DND-41 (cell line): ENCODE measurements around the gene MAB21L2.

ENCODE experiments used
- CTCF ChIP-seq: IDR thresholded peaks from 2 replicates; pipeline ENCODE4 v1.5.1; 2012; ENCODE audit warnings: borderline replicate concordance, low read length, moderate library complexity, mild to moderate bottlenecking; ENCODE audit not compliant: poor library complexity, severe bottlenecking; ENCODE audit errors: extremely low read depth
- EZH2 ChIP-seq: IDR thresholded peaks from 3 replicates; pipeline ENCODE4 v1.6.1; 2012; ENCODE audit warnings: borderline replicate concordance, low read depth, mild to moderate bottlenecking, moderate library complexity, low read length, inconsistent platforms; ENCODE audit not compliant: severe bottlenecking

DNA sequence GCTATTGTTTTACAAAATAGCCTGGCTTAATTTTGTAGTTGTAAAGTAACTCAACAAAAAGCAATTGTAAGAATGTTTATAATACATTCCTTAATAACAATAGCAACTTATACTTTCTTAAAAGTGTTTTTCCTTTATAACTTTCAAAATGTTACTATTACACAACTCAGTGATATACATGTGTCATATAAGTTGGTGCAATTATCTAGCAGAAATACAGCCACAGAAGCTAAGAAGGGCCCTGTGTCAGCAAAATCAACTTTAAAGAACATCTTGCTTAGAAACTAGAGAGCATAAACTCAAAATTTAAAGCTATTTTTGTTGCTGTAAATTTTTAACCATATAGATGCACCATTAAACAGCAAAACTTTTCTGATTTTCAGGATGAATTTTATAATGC, 41.4 kb upstream of the MAB21L2 start:
- TF ChIP-seq CTCF, result no peak
- TF ChIP-seq EZH2, result no peak
